ENCODE data around the gene ACO1.

ACO1 gene

GRCh38 chr9:32422237-32422806 lies 37.9 kb downstream of the ACO1 start:
- Histone ChIP-seq H3K9me3 (ENCODE audit: control insufficient read depth, insufficient read depth, low read depth, low read length) (no peaks in the 10 kb centered on the region), H3K4me3 (ENCODE audit: low read depth, low read length) (no peak overlapping the region), H3K4me1 (ENCODE audit: control insufficient read depth, insufficient read depth, low read length) (no peaks in the 10 kb centered on the region), H3K27ac (ENCODE audit: extremely low read depth, low read depth, low read length) (no peak overlapping the region), H3K36me3 (ENCODE audit: control insufficient read depth in 2 of 2, insufficient read depth in 1 of 2, low read length in 2 of 2) (peaks cover 6 to 79% of the 10 kb centered on the region in 2 experiments; a peak in 2 of 3 replicates)
- CTCF ChIA-PET = interaction anchor here (0.5 to 1.8 kb wide), 3 partner anchors 11 to 160 kb away, joined by 3 to 6 read pairs (median 3); no protein-coding TSS in a partner anchor
- POLR2A ChIA-PET = interaction anchor here (0.6 to 1.0 kb wide), 2 partner anchors 9 to 579 kb away, joined by 3 read pairs; partner anchors contain the start of gene APTX
- TF ChIP-seq ZNF274 (IDR thresholded peaks at IDR 0.05; ENCODE audit: low read length) (no peak), ZNF274 (tag by site-specific recombination; IDR thresholded peaks at IDR 0.05; ENCODE audit: borderline replicate concordance) (no peak), ZNF354C (tag by site-specific recombination; IDR thresholded peaks at IDR 0.05; ENCODE audit: borderline replicate concordance, low read depth) (no peak), PBX3 (CRISPR knock-in tag; IDR thresholded peaks at IDR 0.05) (no peak), ZNF837 (tag by site-specific recombination; IDR thresholded peaks at IDR 0.05) (no peak), ZSCAN4 (tag by site-specific recombination; IDR thresholded peaks at IDR 0.05) (no peak), PRDM2 (tag by site-specific recombination; IDR thresholded peaks at IDR 0.05; ENCODE audit: borderline replicate concordance) (no peak), ZNF16 (tag by site-specific recombination; IDR thresholded peaks at IDR 0.05; ENCODE audit: low read depth) (no peak), ZNF148 (tag by site-specific recombination; IDR thresholded peaks at IDR 0.05; ENCODE audit: borderline replicate concordance) (no peak)

- ChIA-PET CTCF (no interaction called here), POLR2A (no interaction called here)
- TF ChIP-seq ZNF704 (tag by site-specific recombination; IDR thresholded peaks at IDR 0.05) (no peak), ZNF23 (tag by site-specific recombination; IDR thresholded peaks at IDR 0.05; ENCODE audit: borderline replicate concordance) (no peak), GFI1B (tag by site-specific recombination; IDR thresholded peaks at IDR 0.05) (no peak), ZNF837 (tag by site-specific recombination; IDR thresholded peaks at IDR 0.05) (no peak)
- no peak overlapping the region for H3K27ac ChIP-seq (ENCODE audit: extremely low read depth, low read depth, low read length)
- peaks cover 6 to 72% of the 10 kb centered on the region in 2 experiments; a peak in 2 of 3 replicates for H3K36me3 ChIP-seq (ENCODE audit: control insufficient read depth in 2 of 2, insufficient read depth in 1 of 2, low read length in 2 of 2)
- no peaks in the 10 kb centered on the region for H3K9me3 ChIP-seq (ENCODE audit: control insufficient read depth, insufficient read depth, low read depth, low read length)
- H3K4me3 ChIP-seq (ENCODE audit: low read depth, low read length) = no peak overlapping the region
- no peaks in the 10 kb centered on the region for H3K4me1 ChIP-seq (ENCODE audit: control insufficient read depth, insufficient read depth, low read length)
Observed at GRCh38 chr9:32423371-32423770, 38.9 kb downstream of the ACO1 start.
